VCaP (cell line): ENCODE measurements around the gene SLC25A36.
"Not testable (repeated sequence)": the region's sequence is repeated elsewhere in the genome, so short reads cannot be mapped to it uniquely, and the experiment has no call there.

Experiments
- H3K27ac ChIP-seq: fragments of 450-650 bp; 2 replicates; pipeline ENCODE4 v1.5.1; 2017
- TF ChIP-seq, protein P1 (sequence below): fragments of 450-650 bp; conservative IDR thresholded peaks from 2 replicates; pipeline ENCODE4 v1.5.1; 2017; ENCODE audit warnings: mild to moderate bottlenecking, moderate library complexity

Gene SLC25A36

DNA sequence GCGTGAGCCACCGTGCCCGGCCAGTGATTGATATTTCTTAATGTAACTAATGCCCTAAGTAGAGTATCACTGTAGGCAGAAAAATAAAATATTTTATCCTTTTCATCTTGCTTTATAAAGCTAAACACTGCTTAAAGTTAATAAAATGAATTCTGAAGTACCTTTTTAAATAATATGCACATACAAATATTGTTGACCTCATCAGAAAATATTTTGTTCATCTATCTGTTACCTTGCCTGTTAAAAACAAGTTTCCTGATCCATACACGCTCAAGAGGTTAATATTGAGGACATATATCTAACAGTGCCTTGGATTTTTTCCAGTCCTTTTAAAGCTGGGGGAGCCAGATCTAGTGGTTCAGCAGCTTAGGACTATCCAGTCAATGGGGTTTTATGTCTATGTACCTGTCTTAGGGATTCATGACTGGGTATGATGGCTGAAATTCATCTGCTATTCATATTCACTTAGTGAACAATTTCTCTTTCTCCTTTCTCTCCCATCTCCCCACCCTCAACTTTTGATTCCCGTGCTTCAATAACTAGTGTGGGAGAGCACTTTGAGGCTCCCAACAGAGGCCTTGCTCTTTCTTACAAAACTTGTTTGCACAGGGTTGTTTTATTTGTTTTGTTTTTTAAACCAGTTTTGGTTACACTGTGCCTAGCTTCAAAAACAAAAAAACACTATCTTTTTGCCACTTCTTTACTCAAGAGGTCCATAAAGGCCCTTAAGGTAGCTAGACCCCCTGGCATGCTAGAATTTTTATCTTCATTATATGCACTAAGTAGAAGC, 7.0 kb downstream of the SLC25A36 start:
- peak overlapping the region; percentile 5; the same call in 1 of the 2 replicates for H3K27ac ChIP-seq

DNA sequence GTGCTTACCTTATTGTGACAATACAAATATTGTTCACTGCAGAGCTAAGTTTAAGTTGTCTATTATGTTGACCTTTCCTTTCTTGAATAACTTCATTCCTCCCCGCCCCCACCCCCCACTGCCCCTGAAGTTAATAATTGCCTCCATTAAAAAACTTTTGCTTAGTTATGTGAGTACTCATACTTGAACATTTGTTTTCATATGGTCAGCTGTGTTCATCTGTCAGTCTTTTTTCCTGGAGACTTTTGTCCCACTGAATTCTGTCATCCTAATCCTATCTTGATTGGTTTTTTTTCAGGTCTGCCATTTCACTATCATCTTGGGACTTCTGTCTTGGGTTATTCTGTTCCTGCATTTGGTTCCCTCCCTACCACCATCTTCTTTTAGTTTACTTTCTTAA, 8.5 kb downstream of the SLC25A36 start:
- no peak overlapping the region for H3K27ac ChIP-seq
- TF ChIP-seq, protein P1, sequence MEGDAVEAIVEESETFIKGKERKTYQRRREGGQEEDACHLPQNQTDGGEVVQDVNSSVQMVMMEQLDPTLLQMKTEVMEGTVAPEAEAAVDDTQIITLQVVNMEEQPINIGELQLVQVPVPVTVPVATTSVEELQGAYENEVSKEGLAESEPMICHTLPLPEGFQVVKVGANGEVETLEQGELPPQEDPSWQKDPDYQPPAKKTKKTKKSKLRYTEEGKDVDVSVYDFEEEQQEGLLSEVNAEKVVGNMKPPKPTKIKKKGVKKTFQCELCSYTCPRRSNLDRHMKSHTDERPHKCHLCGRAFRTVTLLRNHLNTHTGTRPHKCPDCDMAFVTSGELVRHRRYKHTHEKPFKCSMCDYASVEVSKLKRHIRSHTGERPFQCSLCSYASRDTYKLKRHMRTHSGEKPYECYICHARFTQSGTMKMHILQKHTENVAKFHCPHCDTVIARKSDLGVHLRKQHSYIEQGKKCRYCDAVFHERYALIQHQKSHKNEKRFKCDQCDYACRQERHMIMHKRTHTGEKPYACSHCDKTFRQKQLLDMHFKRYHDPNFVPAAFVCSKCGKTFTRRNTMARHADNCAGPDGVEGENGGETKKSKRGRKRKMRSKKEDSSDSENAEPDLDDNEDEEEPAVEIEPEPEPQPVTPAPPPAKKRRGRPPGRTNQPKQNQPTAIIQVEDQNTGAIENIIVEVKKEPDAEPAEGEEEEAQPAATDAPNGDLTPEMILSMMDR, result no peak

More for the DNA sequence above, 7.0 kb downstream of the SLC25A36 start:
- TF ChIP-seq, protein P1, result no peak

GRCh38 chr3:140950863-140951262, 9.2 kb downstream of the SLC25A36 start:
- TF ChIP-seq, protein P1, result no peak
- H3K27ac ChIP-seq, result no peak overlapping the region

DNA sequence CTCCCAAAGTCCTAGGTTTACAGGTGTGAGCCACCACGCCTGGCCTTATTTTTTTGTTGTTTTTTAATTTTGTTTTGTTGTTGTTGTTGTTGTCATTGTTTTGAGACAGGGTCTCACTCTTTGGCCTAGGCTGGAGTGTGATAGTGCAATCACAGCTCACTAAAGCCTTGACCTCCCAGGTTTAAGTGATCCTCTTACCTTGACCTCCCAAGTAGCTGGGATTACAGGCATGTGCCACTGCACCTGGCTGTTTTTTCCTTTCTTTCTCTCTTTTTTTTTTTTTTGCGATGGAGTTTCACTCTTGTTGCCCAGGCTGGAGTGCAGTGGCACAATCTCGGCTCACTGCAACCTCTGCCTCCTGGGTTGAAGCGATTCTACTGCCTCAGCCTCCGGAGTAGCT, 10.1 kb downstream of the SLC25A36 start:
- not testable (repeated sequence) for H3K27ac ChIP-seq

- H3K27ac ChIP-seq, result no peak overlapping the region; the same call in 1 of the 2 replicates
- TF ChIP-seq, protein P1, result no peak
These were observed 11.7 kb downstream of the SLC25A36 start for GRCh38 chr3:140953028-140953960.

DNA sequence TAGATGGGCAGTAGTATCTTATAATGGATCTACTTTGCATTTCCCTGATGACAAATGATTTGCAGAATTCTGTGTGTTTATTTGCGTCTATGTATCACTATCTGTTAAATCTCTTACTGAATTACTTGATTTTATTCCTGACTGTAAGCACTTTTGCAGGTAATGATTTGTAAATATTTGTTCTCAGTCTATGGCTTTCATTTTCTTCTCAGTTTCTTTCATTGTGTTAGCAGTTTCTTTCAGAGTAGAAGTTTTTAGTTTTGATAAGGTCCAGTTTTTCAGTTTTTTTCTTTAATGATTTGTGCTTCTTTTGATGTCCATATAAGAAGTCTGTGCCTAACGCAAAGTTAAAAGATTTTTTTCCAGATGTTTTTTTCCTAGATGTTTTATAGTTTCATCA, 12.9 kb downstream of the SLC25A36 start:
- H3K27ac ChIP-seq, result no peak overlapping the region; the same call in 1 of the 2 replicates
- TF ChIP-seq, protein P1, result no peak

DNA sequence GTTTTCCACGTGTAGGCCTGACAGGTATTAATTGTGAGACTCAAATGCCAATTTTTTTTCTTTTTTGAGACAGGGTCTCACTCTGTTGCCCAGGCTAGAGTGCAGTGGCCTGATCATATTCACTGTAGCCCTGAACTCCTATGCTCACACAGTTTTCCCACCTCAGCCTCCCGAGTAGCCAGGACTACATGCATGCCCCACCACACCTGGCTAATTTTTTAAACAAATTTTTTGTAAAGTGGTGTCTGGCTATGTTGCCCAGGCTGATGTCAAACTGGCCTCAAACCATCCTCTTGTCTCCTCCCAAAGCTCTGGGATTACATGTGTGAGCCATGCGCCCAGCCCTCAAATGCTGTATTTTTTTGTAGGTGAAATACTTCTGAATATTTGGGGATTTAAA, 14.0 kb downstream of the SLC25A36 start:
- TF ChIP-seq, protein P1, result no peak
- H3K27ac ChIP-seq, result peak overlapping the region; percentile 68
